ENCODE measurements around the gene KHDC3L. TPM values are rescaled to one million over a fixed set of nuclear protein-coding genes. Genes with fewer than 3 reads are reported as not detected.
"Not testable (repeated sequence)": the region's sequence is repeated elsewhere in the genome, so short reads cannot be mapped to it uniquely, and the experiment has no call there.

The KHDC3L gene
- total RNA-seq, 2 experiments from 2014 or later: not detected

GRCh38 chr6:73391675-73392074, 29.2 kb downstream of the KHDC3L start:
- no peaks in the 10 kb centered on the region for H3K9me3 ChIP-seq (ENCODE audit: low read length)
- BruUV-seq (replicated peaks): no TSS peak
- DNase-seq (ENCODE audit: low spot score): no peak
- H4K20me1 ChIP-seq (ENCODE audit: insufficient read depth, low read length): no peaks in the 10 kb centered on the region
- intact Hi-C loops (cut with micrococcal nuclease; ENCODE audit: unreplicated experiment): no loop called here
- H3K4me3 ChIP-seq (ENCODE audit: low read depth, low read length, poor library complexity, severe bottlenecking): no peak overlapping the region
- ChIA-PET POLR2A (interaction anchor here (1.0 kb wide), 1 partner anchor 53 kb away, joined by 4 read pairs; no protein-coding TSS in a partner anchor), CTCF (ENCODE audit: unreplicated experiment) (no interaction called here)
- H2AFZ ChIP-seq (ENCODE audit: low read length): no peak overlapping the region
- TF ChIP-seq EZH2phosphoT487 (IDR thresholded peaks at IDR 0.05; ENCODE audit: borderline replicate concordance, low read depth, low read length): no peak
- no peak for TF ChIP-seq CTCF (conservative IDR thresholded peaks at IDR 0.05; ENCODE audit: low read length)
- no peak overlapping the region for H3K4me2 ChIP-seq (ENCODE audit: low read length)
- no peak overlapping the region for H3K27ac ChIP-seq (ENCODE audit: low read depth, low read length, poor library complexity, severe bottlenecking)
- peaks cover 3% of the 10 kb centered on the region for H3K4me1 ChIP-seq (ENCODE audit: insufficient read depth, low read length, poor library complexity, severe bottlenecking)
- no peaks in the 10 kb centered on the region for H3K9me2 ChIP-seq (ENCODE audit: insufficient read depth, low read length)
- no peaks in the 10 kb centered on the region for H3K79me2 ChIP-seq (ENCODE audit: insufficient read depth, low read depth, low read length)
- no peaks in the 10 kb centered on the region for H3K36me3 ChIP-seq (ENCODE audit: insufficient read depth, low read length)

- H3K27ac ChIP-seq (ENCODE audit: low read depth, low read length, poor library complexity, severe bottlenecking); H4K20me1 ChIP-seq (ENCODE audit: insufficient read depth, low read length); H3K4me2 ChIP-seq (ENCODE audit: low read length); intact Hi-C loops (cut with micrococcal nuclease; ENCODE audit: unreplicated experiment); H3K4me3 ChIP-seq (ENCODE audit: low read depth, low read length, poor library complexity, severe bottlenecking); H2AFZ ChIP-seq (ENCODE audit: low read length); H3K79me2 ChIP-seq (ENCODE audit: insufficient read depth, low read depth, low read length); H3K36me3 ChIP-seq (ENCODE audit: insufficient read depth, low read length); H3K4me1 ChIP-seq (ENCODE audit: insufficient read depth, low read length, poor library complexity, severe bottlenecking); BruUV-seq (replicated peaks); H3K9me3 ChIP-seq (ENCODE audit: low read length); CTCF ChIA-PET (ENCODE audit: unreplicated experiment); DNase-seq (ENCODE audit: low spot score); H3K9me2 ChIP-seq (ENCODE audit: insufficient read depth, low read length): not testable (repeated sequence)
- POLR2A ChIA-PET: interaction anchor here (0.5 to 1.6 kb wide), 3 partner anchors 11 to 20 kb away, joined by 3 to 11 read pairs (median 5); no protein-coding TSS in a partner anchor
These were observed 29.7 kb downstream of the KHDC3L start for GRCh38 chr6:73392188-73392587.

- peaks cover 3% of the 10 kb centered on the region for H3K4me1 ChIP-seq (ENCODE audit: insufficient read depth, low read length, poor library complexity, severe bottlenecking)
- no peaks in the 10 kb centered on the region for H3K9me2 ChIP-seq (ENCODE audit: insufficient read depth, low read length)
- no peaks in the 10 kb centered on the region for H4K20me1 ChIP-seq (ENCODE audit: insufficient read depth, low read length)
- H3K4me2 ChIP-seq (ENCODE audit: low read length): no peak overlapping the region
- H3K27ac ChIP-seq (ENCODE audit: low read depth, low read length, poor library complexity, severe bottlenecking): no peak overlapping the region
- H3K36me3 ChIP-seq (ENCODE audit: insufficient read depth, low read length): no peaks in the 10 kb centered on the region
- intact Hi-C loops (cut with micrococcal nuclease; ENCODE audit: unreplicated experiment): no loop called here
- H3K4me3 ChIP-seq (ENCODE audit: low read depth, low read length, poor library complexity, severe bottlenecking): no peak overlapping the region
- no peaks in the 10 kb centered on the region for H3K9me3 ChIP-seq (ENCODE audit: low read length)
- no TSS peak for BruUV-seq (replicated peaks)
- no peak for DNase-seq (ENCODE audit: low spot score)
- ChIA-PET POLR2A (interaction anchor here (0.5 to 1.6 kb wide), 2 partner anchors 13 to 174 kb away, joined by 3 to 11 read pairs; no protein-coding TSS in a partner anchor), CTCF (ENCODE audit: unreplicated experiment) (interaction anchor here (0.5 kb wide), 1 partner anchor 222 kb away, joined by 3 read pairs; no protein-coding TSS in a partner anchor)
- TF ChIP-seq CTCF (conservative IDR thresholded peaks at IDR 0.05; ENCODE audit: low read length) (no peak), EZH2phosphoT487 (IDR thresholded peaks at IDR 0.05; ENCODE audit: borderline replicate concordance, low read depth, low read length) (no peak)
- no peaks in the 10 kb centered on the region for H3K79me2 ChIP-seq (ENCODE audit: insufficient read depth, low read depth, low read length)
- no peak overlapping the region for H2AFZ ChIP-seq (ENCODE audit: low read length)
These were observed 30.8 kb downstream of the KHDC3L start for GRCh38 chr6:73393278-73393677.
